GM10248 (cell line): Measurements from ENCODE around the gene SMARCD1.

Experiments used
- CTCF ChIA-PET: fragments of 300-600 bp; sonication (Branson Sonifier 250); formaldehyde crosslinking; extraction: SDS; loops from one replicate; lab custom pipeline; 2021; ENCODE audit warnings: antibody characterized with exemption; lab: Yijun Ruan, JAX
- POLR2A ChIA-PET: fragments of 350-650 bp; sonication (Branson Sonifier 250); formaldehyde crosslinking; extraction: SDS; loops from one replicate; lab custom pipeline; 2020; ENCODE audit warnings: antibody characterized with exemption; lab: Yijun Ruan, JAX
- DNase-seq: peaks from one replicate; pipeline ENCODE4 v3.0.0; 2012; ENCODE audit errors: extremely low spot score
- CTCF ChIP-seq: IDR thresholded peaks from 2 replicates; pipeline ENCODE4 v1.5.1; 2012; ENCODE audit warnings: mild to moderate bottlenecking, low read depth; ENCODE audit errors: extremely low read depth, missing control alignments, control extremely low read depth

The SMARCD1 gene

GRCh38 chr12:50107416-50108268 lies 22.5 kb downstream of the SMARCD1 start:
- TF ChIP-seq CTCF = no peak
- ChIA-PET POLR2A (no interaction called here), CTCF (interaction anchor here (1.3 to 19.2 kb wide), 7 partner anchors 8 to 141 kb away, joined by 3 to 296 read pairs (median 91); partner anchors contain the start of genes GPD1 and SMARCD1)
- DNase-seq = no peak

- POLR2A ChIA-PET = no interaction called here
- no peak for TF ChIP-seq CTCF
- CTCF ChIA-PET = interaction anchor here (2.5 to 19.2 kb wide), 10 partner anchors 10 to 143 kb away, joined by 11 to 296 read pairs (median 54); partner anchors contain the start of genes GPD1 and SMARCD1
- no peak for DNase-seq
Measured at GRCh38 chr12:50109319-50109718, 24.2 kb downstream of the SMARCD1 start.

- CTCF ChIA-PET = interaction anchor here (1.0 to 19.2 kb wide), 26 partner anchors 11 to 395 kb away, joined by 3 to 296 read pairs (median 14); partner anchors contain the start of genes CERS5, DIP2B, GPD1 and LIMA1
Measured at GRCh38 chr12:50110127-50110761, 25.1 kb downstream of the SMARCD1 start.

GRCh38 chr12:50110762-50111351 lies 25.7 kb downstream of the SMARCD1 start:
- CTCF ChIA-PET = interaction anchor here (1.0 to 19.2 kb wide), 33 partner anchors 11 to 394 kb away, joined by 3 to 296 read pairs (median 10); partner anchors contain the start of genes CERS5, DIP2B, GPD1 and LIMA1
- POLR2A ChIA-PET = interaction anchor here (0.7 to 2.3 kb wide), 7 partner anchors 10 to 143 kb away, joined by 3 to 12 read pairs (median 6); partner anchors contain the start of genes CERS5 and SMARCD1
- peak; percentile 40 for DNase-seq
- no peak for TF ChIP-seq CTCF

More at GRCh38 chr12:50110127-50110761, 25.1 kb downstream of the SMARCD1 start:
- peak; percentile 65 for DNase-seq
- POLR2A ChIA-PET = interaction anchor here (0.9 to 2.3 kb wide), 3 partner anchors 57 to 144 kb away, joined by 3 to 6 read pairs (median 6); partner anchors contain the start of gene CERS5
- TF ChIP-seq CTCF = no peak

GRCh38 chr12:50111395-50111692 lies 26.2 kb downstream of the SMARCD1 start:
- TF ChIP-seq CTCF = no peak
- no peak for DNase-seq
- CTCF ChIA-PET = interaction anchor here (0.6 to 19.2 kb wide), 33 partner anchors 12 to 393 kb away, joined by 3 to 296 read pairs (median 9); partner anchors contain the start of genes CERS5, DIP2B, FAM186A and GPD1
- POLR2A ChIA-PET = interaction anchor here (0.7 to 2.3 kb wide), 8 partner anchors 9 to 110 kb away, joined by 3 to 16 read pairs (median 6); partner anchors contain the start of genes CERS5 and SMARCD1
